CD4-positive, alpha-beta T cell treated with Interleukin-21 for 1 hour (primary cell): ENCODE results near the gene NLGN1.

Source experiments
- DNase-seq: peaks from one replicate; pipeline ENCODE4 v3.0.0-alpha.2; 2020

The NLGN1 gene

DNA sequence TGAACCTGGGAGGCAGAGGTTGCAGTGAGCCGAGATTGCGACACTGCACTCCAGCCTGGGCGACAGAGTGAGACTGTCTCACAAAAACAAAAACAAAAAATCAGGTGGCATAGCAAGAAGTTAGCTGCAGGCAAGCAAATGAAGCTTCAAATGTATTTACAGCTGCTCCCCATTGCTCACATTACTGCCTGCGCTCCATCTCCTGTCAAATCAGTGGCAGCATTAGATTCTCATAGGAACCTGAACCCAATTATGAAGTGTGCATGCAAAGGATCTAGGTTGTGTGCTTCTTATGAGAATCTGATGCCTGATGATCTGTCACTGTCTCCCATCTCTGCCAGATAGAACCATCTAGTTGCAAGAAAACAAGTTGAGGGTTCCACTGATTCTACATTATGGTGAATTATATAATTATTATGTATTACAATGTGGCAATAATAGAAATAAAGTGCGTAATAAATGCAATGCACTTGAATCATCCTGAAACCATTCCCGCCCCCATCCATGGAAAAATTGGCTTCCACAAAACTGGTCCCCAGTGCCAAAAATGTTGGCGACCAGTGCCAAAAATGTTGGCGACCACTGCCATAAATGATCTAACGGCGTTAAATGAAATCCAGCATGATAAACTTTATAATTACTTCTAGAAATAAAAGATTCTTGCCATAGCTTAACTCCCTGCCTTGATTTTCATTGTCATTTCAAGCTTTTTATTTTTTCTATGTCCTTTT lies 844.9 kb downstream of the NLGN1 start:
- DNase-seq = no peak

- DNase-seq = no peak
These were observed 845.6 kb downstream of the NLGN1 start for GRCh38 chr3:174243171-174243570.

- DNase-seq = no peak
These were observed 850.2 kb downstream of the NLGN1 start for GRCh38 chr3:174247687-174248152.

- DNase-seq = no peak
These were observed 854.1 kb downstream of the NLGN1 start for GRCh38 chr3:174251681-174252080.

DNA sequence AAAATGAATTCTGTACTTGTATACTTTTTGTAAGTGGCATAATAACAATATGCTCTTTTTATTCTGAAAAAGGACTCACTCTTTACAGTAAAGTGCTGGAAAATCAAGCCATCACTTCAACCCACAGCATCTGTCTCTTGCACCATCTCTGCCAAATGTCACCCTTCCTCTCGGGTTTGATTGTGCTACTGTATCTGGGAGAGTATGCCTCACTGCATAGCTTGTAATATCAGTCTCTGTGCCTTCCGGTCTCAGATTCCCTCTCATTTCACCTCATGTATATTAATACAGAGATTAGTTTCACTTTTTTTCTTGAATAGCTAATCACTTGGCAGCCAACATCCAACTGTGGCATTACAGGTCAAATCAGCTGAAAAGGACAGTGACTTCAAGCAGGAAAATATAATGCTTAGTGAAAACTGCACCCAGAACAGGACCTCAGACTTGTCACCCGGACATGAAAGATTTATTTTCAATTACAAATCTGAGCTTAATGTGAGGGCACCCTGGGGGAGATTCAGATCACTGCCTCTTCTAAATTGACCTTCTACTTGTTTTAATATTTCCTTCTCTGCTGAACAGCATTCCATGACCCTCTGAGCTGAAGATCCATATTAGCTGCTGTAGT lies 855.8 kb downstream of the NLGN1 start:
- DNase-seq = no peak

DNA sequence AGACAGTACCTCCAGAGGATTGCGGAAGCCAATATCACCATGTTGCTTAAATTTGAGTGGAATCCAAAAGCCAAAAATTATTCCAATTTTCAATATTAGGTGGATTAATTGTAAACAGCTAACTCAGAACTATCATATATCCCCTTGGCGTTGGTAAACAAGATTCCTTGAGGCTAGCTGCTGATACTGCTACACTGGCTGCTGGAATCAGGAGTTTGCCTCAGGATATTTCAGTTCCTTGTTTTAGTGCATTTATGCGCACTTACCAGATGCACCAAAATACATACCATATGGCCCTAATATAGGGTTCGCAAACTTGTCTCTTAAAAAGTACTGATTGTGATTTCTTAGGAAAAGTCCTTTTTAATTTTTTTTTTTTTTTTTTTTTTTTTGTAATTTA lies 856.4 kb downstream of the NLGN1 start:
- DNase-seq = no peak

GRCh38 chr3:174255454-174255853 lies 857.9 kb downstream of the NLGN1 start:
- DNase-seq = no peak

DNA sequence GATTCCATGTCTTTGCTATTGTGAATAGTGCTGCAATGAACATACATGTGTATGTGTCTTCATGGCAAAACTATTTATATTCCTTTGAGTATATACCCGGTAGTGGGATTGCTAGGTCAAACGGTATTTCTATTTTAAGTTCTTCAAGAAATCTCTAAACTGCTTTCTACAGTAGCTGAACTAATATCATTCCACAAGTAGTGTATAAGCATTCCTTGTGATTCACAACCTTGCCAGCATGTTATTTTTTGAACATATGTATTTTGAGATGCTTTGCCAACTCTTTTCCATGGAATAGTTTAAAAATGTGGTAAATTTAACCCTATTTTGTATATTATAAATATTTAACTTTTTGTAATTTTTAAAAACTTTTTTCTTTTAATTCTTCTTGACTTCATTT lies 868.9 kb downstream of the NLGN1 start:
- DNase-seq = no peak

DNA sequence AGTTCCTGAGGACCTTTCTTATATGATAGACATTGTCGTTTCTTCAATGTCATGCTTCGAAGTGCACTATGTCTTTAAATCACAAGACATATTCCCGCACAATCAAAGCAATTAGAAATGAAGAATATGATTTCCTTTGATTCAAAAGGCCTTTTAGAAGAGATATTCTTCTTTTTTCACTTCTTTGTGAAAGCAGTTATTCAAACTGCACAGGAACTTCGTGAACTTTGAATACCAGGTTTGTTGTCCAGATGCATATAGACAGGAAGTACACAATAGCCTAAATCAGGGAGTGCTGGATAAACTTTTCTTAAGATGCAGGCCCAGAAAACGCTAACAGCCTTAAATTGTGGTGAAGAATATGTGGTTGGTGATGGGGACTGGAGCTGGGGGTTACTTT lies 870.5 kb downstream of the NLGN1 start:
- no peak for DNase-seq

DNA sequence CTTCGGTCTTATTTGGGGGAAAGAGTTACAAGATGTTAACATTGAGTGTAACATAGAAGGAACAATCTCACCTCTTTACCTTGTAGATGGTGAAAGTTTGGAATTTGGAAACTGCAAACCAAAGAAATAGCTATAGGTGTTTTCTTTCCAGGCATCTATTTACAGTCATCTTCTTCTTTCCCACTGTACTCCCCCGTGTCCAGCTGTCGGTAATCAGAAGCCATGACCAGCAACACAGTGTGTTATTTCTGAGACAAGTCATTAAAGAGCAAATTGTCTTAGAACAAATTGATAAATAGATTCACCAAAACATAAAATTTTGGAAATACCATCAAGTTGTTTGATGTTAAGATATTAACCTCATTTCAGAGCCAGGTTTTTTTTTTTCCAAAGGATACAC lies 871.0 kb downstream of the NLGN1 start:
- DNase-seq = no peak

GRCh38 chr3:174270841-174271240 lies 873.3 kb downstream of the NLGN1 start:
- DNase-seq = no peak

- no peak for DNase-seq
These were observed 877.8 kb downstream of the NLGN1 start for GRCh38 chr3:174275336-174275735.

- no peak for DNase-seq
These were observed 879.3 kb downstream of the NLGN1 start for GRCh38 chr3:174276826-174277225.

- no peak for DNase-seq
These were observed 880.5 kb downstream of the NLGN1 start for GRCh38 chr3:174278094-174278493.

GRCh38 chr3:174280186-174280585 lies 882.6 kb downstream of the NLGN1 start:
- DNase-seq = no peak

DNA sequence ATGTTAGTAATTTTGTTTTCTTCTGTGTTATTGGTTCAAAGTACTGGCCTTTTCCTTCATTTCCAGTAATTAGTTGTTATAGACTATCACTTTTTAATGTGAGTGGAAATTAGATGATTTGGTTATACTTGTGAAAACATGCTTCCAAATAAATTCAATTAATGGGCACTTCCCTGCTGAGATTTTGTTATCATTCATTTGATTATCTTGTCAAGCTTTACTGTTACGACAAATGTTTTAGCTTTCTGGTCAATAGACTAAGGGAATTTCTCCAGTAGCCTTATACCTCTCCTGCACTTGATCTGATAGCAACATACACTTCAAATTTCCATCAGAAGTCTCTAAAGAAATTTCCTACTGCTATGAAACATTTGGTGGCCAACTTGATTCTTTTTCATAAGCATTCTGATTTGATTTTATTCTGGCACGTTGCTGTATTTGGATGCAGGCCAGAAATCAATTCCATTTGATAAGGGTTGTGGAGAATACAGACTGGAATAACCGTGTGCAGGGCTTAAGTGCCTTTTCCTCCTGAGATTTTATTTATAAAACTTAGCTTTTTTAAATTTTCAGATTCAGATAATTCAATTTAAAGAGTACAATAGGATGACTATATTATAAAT lies 887.8 kb downstream of the NLGN1 start:
- DNase-seq = no peak

GRCh38 chr3:174287705-174288104 lies 890.2 kb downstream of the NLGN1 start:
- DNase-seq = no peak

- no peak for DNase-seq
These were observed 897.1 kb downstream of the NLGN1 start for GRCh38 chr3:174294616-174295015.

GRCh38 chr3:174295306-174296092 lies 898.0 kb downstream of the NLGN1 start:
- DNase-seq = no peak

DNA sequence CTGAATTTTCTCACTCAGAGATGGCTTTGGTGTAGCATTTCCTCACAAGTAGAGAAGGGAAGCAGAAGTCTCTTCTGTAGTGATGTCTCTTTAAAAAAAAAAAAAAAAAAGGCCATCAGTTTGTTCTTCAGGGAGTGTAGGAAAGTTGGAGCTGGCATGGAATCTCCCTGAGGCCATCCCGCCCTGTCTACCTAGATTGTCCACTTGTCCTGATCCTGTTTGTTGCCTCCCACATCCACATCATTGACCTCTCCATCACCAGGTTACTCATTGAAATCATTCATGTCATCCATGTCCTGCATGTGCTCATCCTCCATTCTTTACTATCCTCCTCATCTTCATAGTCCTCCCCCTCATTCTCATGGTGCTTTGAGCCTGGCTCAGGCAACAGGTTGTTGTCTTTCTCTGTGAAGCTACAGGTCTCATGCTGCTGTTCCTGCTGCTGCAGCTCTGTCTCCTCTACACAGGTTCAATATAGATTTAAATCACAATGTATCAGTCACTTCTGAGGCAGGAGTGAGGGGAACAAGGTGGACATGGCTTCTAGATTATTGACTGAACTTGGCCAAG lies 905.3 kb downstream of the NLGN1 start:
- no peak for DNase-seq

- DNase-seq = no peak
These were observed 906.5 kb downstream of the NLGN1 start for GRCh38 chr3:174303907-174304560.

DNA sequence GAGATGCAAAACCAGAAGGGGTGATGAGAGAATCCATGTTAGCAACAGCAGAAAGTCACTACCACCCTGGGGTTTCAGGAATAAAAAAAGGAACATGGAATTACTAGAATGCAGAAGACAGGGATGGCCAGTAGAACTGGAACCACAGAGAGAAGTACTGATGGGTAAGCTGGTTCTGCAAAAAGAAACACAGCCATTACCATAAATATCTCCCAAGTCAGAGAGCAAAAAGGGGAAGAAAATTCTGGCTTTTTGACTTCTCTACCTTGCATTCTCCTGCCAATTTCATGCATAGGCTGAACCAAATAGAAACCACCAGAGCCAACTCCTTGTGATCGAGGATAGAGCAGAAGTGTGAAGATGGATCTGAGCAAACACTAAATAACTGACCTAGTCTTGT lies 911.2 kb downstream of the NLGN1 start:
- DNase-seq = no peak
